Measurements from ENCODE around the gene COL28A1. TPM values are rescaled to one million over a fixed set of nuclear protein-coding genes. Genes with fewer than 3 reads are reported as not detected.

Gene COL28A1
- total RNA-seq, 4 donors from 2014 or later, result 0.60 to 4.4 (median 4.1) TPM

- no peak for TF ChIP-seq POLR2A (IDR thresholded peaks at IDR 0.05)
- TF ChIP-seq EP300 (IDR thresholded peaks at IDR 0.05; ENCODE audit: low read depth), result no peak
- no peak for TF ChIP-seq POLR2AphosphoS5 (IDR thresholded peaks at IDR 0.05)
- TF ChIP-seq CTCF (IDR thresholded peaks at IDR 0.05), result no peak
- intact Hi-C loops (cut with DNase I; ENCODE audit: low total_unique reads), result no loop called here
- no peaks in the 10 kb centered on the region for H3K4me1 ChIP-seq
- in situ Hi-C loops (cut with MboI; ENCODE audit: low pct_ligation_motif_present in 1 of 4, low pct_unique_long_range_greater_than_20kb in 1 of 4, low sequenced_read_pairs in 3 of 4), result no loop called here
- H3K4me3 ChIP-seq, result no peak overlapping the region
- H3K9me3 ChIP-seq, result no peaks in the 10 kb centered on the region
- H3K27me3 ChIP-seq, result no peaks in the 10 kb centered on the region
- no peaks in the 10 kb centered on the region for H3K36me3 ChIP-seq
- DNase-seq, result no peak
- no peak overlapping the region for H3K27ac ChIP-seq
- 57 to 62% methylated on average over 2 to 3 of the region's 3 CpGs for WGBS, 2 donors (ENCODE audit: low coverage in 1 of 2)
These were observed 181.0 kb downstream of the COL28A1 start for GRCh38 chr7:7354674-7355073.

- H3K27me3 ChIP-seq, result no peaks in the 10 kb centered on the region
- H3K36me3 ChIP-seq, result no peaks in the 10 kb centered on the region
- H3K9me3 ChIP-seq, result no peaks in the 10 kb centered on the region
- H3K4me3 ChIP-seq, result no peak overlapping the region
- intact Hi-C loops (cut with DNase I; ENCODE audit: low total_unique reads), result no loop called here
- in situ Hi-C loops (cut with MboI; ENCODE audit: low pct_ligation_motif_present in 1 of 4, low pct_unique_long_range_greater_than_20kb in 1 of 4, low sequenced_read_pairs in 3 of 4), result no loop called here
- no peak for TF ChIP-seq POLR2AphosphoS5 (IDR thresholded peaks at IDR 0.05)
- no peak for TF ChIP-seq POLR2A (IDR thresholded peaks at IDR 0.05)
- no peak for TF ChIP-seq EP300 (IDR thresholded peaks at IDR 0.05; ENCODE audit: low read depth)
- TF ChIP-seq CTCF (IDR thresholded peaks at IDR 0.05), result no peak
- no peak for DNase-seq
- 65 to 66% methylated on average over 2 to 3 of the region's 3 CpGs for WGBS, 2 donors (ENCODE audit: low coverage in 1 of 2)
- no peak overlapping the region for H3K27ac ChIP-seq
- no peaks in the 10 kb centered on the region for H3K4me1 ChIP-seq
These were observed 182.8 kb downstream of the COL28A1 start for GRCh38 chr7:7352845-7353244.

- Histone ChIP-seq H3K27me3 (no peaks in the 10 kb centered on the region), H3K27ac (no peak overlapping the region), H3K4me1 (no peaks in the 10 kb centered on the region), H3K9me3 (no peaks in the 10 kb centered on the region), H3K4me3 (no peak overlapping the region), H3K36me3 (no peaks in the 10 kb centered on the region)
- WGBS, 2 donors (ENCODE audit: low coverage in 1 of 2), result 0 to 14% methylated on average over 1 of the region's 1 CpG
- in situ Hi-C loops (cut with MboI; ENCODE audit: low pct_ligation_motif_present in 1 of 4, low pct_unique_long_range_greater_than_20kb in 1 of 4, low sequenced_read_pairs in 3 of 4) (no loop called here), intact Hi-C loops (cut with DNase I; ENCODE audit: low total_unique reads) (no loop called here)
- DNase-seq, result no peak
- TF ChIP-seq CTCF (IDR thresholded peaks at IDR 0.05) (no peak), POLR2AphosphoS5 (IDR thresholded peaks at IDR 0.05) (no peak)
These were observed 183.8 kb downstream of the COL28A1 start for GRCh38 chr7:7351832-7352231.

- Histone ChIP-seq H3K4me3 (no peak overlapping the region), H3K4me1 (no peaks in the 10 kb centered on the region), H3K9me3 (no peaks in the 10 kb centered on the region), H3K27ac (no peak overlapping the region), H3K36me3 (no peaks in the 10 kb centered on the region), H3K27me3 (no peaks in the 10 kb centered on the region)
- 47 to 67% methylated on average over 2 of the region's 2 CpGs for WGBS, 2 donors (ENCODE audit: low coverage in 1 of 2)
- in situ Hi-C loops (cut with MboI; ENCODE audit: low pct_ligation_motif_present in 1 of 4, low pct_unique_long_range_greater_than_20kb in 1 of 4, low sequenced_read_pairs in 3 of 4) (no loop called here), intact Hi-C loops (cut with DNase I; ENCODE audit: low total_unique reads) (no loop called here)
- no peak for DNase-seq
- TF ChIP-seq CTCF (IDR thresholded peaks at IDR 0.05), result no peak
These were observed 184.5 kb downstream of the COL28A1 start for GRCh38 chr7:7351156-7351555.
